GM21381 (cell line): ENCODE results near the gene FXR2.
"Not testable (repeated sequence)": the region's sequence is repeated elsewhere in the genome, so short reads cannot be mapped to it uniquely, and the experiment has no call there.

Experiments used
- ATAC-seq: cut with Tn5 transposase; IDR thresholded peaks from one replicate; pipeline ENCODE4 v1.9.1; 2021; ENCODE audit warnings: mild to moderate bottlenecking, moderate library complexity; ENCODE audit not compliant: unreplicated experiment

FXR2 gene

DNA sequence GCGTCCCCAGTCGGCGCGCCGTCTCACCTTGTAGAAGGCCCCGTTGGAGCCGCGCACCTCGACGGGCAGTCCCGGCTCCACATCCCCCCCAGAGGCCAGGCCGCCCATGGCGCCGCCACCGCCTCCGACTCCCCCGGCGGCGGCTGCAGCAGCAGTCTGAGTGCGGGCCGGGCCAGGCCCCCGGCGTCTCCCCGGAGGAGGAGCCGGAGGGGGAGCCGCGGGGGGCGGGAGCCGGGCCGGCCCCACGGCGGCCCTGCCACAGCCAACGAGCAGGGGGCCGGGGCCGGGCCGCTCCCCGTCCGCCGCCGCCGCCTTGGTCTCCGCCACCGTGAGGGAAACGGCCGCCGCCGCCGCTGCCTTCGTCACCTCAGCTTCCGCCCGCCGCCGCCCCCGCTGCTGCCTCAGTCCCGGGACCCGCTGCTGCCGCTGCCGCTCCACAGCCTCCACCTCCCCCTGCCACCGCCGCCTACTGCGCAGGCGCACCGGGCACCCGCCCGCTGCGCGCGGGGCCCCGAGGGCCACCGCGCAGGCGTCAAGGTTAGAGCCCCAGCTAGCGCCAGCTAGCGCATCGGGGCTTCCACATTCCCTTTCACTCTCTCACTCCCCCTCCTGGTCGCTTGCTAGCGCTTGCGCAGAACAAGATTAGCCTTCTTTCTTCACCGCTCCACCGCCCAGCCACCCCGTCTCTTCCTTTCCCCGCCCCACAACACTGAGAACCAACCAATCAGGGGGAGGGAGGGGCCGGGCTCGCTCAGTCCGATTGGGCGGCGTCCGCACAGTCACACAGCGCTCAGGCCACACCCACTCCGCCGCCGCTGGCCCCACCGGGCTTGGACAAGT is at the start of gene FXR2:
Gene FXR2, minus strand, starts transcription at position 473 of the 840 bp plus-strand sequence. Its CDS starts 365 bp downstream, at position 108.
- peak; percentile 83 for ATAC-seq

DNA sequence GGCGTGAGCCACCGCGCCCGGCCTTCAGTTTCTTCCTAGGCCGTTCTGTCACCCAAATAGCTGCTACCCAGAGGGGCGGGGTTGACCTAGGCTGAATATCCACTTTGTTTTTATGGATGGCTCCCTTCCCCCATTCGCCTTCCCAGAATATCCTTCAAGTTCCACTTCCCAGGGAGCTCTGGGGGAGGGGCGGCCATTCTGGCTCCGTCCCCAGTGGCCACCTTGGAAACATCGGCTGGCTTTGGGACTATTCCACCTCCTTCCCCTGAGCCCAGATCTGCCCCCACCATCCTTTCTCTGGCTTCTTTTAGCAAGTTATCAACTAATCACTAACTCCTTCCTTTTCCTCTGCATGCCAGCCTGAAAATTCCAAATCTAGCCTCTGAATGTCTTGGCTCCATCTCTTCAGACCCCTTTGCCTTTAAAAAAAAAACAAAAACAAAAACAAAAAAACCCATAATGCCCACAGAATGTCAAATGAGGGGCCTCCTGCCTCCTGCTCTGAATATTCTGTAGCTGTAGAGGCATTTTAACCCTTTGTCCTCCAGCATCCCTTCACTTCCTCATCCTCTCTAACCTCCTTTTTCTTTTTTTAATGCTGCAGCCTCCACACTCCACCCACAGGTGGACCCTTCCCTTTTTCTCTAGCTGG is 42.4 kb upstream of the FXR2 start:
- ATAC-seq: no peak

GRCh38 chr17:7655541-7655840 is 40.8 kb upstream of the FXR2 start:
- no peak for ATAC-seq

GRCh38 chr17:7654832-7655540 is 40.3 kb upstream of the FXR2 start:
- no peak for ATAC-seq

DNA sequence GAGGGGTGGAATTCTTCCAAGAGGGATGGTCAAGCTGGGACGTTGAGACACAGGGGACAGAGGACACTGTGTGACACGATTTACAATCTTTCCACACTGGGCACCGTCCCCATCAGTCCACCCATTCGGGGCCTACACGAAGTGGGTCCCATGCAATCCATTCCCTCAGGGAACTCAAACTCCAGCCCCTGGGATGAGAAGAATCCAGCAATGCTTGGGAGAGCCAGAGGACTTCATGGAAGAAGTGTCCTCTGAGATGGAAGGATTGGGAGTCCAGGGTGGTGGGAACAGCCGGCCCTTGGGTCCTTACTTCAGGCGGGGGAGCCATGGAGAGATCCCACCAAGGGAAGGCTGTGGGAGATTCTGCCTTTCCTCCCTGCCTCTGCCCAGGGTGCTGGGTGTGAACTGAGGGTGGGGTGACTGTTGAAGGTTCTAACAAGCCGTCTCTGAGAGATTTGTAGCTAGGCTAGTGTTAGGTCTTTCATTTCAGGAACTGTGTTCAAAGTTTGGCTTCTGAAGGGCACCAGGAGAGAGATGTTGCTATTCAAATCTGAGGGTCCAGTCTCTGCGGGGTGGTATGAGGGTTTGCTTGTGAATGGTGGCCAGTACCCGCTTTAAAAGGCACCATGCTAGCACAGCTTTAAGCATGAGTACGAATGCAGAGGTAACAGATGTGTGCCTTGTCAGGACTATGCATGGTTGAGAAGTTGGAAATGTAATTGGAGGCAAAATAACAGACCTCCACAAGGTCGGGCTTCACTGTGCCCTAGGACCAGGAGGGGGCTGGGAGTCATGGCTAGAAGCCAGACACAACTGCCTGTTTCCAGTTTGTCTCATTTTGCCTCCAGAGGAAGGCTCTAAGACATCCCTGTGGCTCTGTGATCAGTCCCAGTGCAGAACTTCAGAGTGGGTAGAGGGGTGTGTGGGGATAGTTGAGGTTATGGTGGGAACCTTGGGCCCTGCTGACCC is 38.0 kb upstream of the FXR2 start:
- ATAC-seq: no peak

GRCh38 chr17:7651665-7652387 is 37.1 kb upstream of the FXR2 start:
- no peak for ATAC-seq

- no peak for ATAC-seq
Measured at GRCh38 chr17:7651097-7651664, 36.5 kb upstream of the FXR2 start.

DNA sequence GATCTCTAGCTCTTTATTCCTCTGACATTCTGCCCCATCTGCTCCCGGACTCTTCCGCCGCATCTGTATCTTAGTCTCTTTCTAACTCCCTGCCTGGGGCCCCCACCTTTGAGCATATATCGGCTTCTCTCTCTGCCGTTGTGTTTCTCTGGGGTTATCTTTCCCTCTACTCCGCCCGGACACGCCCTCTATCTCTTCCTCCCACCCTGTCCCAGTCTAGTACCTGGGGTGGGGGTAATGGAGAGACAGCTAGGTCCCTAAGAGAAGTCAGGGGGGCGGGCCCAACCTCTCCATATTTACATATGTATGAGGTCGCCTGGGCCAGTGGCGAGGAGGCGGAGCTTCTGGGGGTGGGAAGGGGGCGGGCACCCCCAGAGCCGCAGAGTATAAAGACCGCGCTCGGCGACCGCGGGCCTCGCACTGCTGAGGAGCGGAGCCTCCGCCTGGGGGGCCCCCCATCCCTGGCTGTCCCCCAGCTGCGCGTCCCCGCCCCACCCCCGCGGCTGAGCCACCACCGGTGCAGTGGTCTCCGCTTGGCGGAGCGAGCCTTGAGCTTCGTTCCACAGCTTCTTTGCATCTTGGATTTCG is 35.9 kb upstream of the FXR2 start, which contains the start of gene ATP1B2:
Gene ATP1B2, plus strand, starts transcription at position 418 of the 588 bp plus-strand sequence. CDS start 593 bp downstream, outside the sequence.
- ATAC-seq: no peak

DNA sequence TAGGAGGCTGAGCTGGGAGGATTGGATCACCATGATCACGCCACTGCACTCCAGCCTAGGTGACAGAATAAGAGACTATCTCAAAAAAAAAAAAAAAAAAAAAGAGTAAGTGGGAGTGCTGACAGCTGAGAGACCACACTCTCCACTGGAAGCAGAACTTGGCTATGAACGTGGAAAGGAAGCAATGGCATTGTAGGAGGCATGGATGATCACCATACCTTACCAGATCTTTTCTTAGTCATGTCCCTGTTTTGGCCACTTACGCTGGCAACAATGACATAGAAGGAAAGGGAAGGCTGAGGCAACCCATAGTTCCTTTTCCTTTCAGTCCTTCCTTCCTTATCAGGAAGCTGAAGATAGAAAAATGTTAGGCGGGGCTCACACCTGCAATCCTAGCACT is 32.3 kb upstream of the FXR2 start:
- ATAC-seq: no peak

- ATAC-seq: no peak
Measured at GRCh38 chr17:7646457-7646856, 31.8 kb upstream of the FXR2 start.

- ATAC-seq: no peak
Measured at GRCh38 chr17:7644775-7645174, 30.1 kb upstream of the FXR2 start.

DNA sequence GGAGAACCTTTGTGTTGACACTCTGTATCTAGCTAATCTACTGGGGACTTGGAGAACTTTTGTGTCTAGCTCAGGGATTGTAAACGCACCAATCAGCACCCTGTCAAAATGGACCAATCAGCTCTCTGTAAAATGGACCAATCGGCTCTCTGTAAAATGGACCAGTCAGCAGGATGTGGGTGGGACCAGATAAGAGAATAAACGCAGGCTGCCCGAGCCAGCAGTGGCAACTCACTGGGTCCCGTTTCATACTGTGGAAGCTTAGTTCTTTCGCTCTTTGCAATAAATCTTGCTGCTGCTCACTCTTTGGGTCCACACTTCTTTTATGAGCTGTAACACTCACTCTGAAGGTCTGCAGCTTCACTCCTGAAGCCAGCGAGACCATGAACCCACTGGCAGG is 26.9 kb upstream of the FXR2 start:
- ATAC-seq: not testable (repeated sequence)

DNA sequence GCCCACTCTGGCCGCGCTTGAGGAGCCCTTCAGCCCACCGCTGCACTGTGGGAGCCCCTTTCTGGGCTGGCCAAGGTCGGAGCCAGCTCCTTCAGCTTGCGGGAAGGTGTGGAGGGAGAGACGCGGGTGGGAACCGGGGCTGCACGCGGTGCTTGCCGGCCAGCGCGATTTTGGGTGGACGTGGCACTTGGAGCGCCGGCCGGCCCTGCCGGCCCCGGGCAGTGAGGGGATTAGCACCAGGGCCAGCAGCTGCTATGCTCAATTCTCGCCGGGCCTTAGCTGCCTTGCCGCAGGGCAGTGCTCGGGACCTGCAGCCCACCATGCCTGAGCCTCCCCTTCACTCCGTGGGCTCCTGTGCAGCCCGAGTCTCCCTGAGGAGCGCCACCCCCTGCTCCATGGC is 26.1 kb upstream of the FXR2 start:
- ATAC-seq: no peak

GRCh38 chr17:7636163-7636562 is 21.5 kb upstream of the FXR2 start:
- ATAC-seq: no peak

- no peak for ATAC-seq
Measured at GRCh38 chr17:7634384-7634783, 19.7 kb upstream of the FXR2 start.

DNA sequence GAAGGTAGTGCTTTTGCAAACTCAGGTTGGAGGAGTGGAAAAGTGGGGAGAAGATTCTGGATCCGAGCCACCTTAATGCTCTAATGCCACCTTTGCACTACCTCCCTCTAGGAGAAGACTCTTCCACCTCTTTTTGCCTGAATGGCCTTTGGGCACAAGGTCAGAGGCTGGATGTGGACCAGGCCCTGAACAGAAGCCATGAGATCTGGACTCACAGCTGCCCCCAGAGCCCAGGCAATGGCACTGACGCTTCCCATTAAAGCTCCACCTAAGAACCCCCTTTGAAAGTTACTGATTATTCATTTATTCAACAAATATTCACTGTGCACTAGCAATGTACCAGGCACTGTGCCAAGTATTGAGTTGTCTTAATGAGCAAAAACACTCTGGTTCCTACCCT is 18.4 kb upstream of the FXR2 start:
- no peak for ATAC-seq

DNA sequence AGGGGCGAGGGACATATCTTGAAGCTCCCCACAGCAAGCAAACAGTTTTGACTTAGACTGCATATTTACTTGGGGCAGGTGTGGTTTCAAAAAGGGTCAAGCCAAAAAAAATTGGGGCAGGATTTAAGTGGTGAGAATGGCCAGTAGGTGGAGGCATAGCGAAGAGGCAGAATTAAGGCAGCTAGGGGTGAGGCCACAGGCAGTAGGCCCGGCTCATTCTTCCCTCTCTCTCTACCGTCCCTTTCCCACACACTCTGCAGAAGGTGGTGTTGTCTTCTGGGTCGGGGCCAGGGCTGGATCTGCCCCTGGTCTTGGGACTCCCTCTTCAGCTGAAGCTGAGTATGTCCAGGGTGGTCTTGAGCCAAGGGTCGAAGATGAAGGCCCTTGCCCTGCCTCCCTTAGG is 17.8 kb upstream of the FXR2 start:
- ATAC-seq: no peak

GRCh38 chr17:7631398-7632380 is 17.0 kb upstream of the FXR2 start:
- no peak for ATAC-seq
